GM21360 (cell line): ENCODE results near the gene PCYT2.

Experiments used
- ATAC-seq: cut with Tn5 transposase; IDR thresholded peaks from one replicate; pipeline ENCODE4 v1.9.1; 2021; ENCODE audit warnings: mild to moderate bottlenecking, moderate library complexity; ENCODE audit not compliant: unreplicated experiment

PCYT2 gene

DNA sequence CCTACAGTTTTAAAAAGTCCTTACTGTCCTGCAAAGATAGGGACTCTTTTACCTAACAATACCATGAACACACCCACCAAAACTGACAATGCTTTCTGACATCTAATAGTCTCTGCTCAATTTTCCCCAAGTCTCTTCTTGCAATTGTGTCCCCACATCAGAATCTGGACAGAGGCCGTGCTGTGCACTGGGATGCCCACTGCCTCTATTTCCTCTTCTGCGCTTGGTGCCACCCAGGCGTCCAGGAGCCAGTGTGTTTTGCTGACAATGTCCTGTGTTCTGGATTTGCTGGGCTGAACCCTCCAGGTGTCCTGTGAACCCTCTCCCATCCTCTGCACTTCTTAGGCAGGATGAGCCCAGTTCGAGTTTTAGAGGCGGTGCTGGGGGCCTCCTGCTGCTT, 33.6 kb downstream of the PCYT2 start:
- no peak for ATAC-seq

DNA sequence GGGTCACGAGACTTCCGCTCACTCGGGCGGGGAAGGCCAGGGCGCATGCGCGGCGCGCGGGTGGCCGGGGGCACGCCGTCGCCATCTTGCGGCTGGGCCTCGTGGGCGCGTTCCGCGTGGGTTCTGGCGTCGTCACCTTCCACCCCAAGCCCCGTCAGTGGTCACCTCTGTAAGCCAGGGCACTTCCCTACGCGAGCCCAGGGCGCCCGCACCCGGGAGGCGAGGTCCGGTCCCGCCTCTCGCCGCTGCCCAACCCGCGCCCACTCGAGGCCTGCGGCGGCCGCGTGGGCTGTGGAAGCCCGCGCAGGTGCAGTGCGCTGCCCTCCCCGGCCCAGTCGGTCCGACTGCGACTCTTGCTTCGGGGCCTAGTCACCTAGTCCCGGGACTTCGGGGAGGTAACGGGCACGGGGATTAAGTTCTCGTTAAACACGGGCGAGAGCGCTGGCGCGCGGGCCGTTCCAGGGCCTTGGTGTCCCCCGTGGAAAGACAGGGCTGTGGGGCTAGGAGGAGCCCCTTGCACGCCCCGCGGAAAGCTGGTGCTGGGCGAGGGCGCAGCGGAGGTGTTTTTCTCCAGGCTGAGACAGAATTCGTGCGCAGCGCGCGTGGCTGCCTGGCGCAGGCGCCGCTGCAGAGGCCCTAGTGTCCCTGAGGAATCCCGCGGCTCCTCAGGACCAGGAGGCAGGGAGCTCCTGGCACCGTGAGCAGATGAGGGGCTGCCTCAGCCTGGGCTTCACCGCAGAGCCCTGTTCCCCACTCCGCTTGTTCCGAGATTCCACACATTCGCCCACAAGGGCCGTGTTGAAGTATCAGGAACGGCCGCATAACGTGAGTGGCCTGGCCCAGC, 39.6 kb downstream of the PCYT2 start:
- ATAC-seq: no peak

DNA sequence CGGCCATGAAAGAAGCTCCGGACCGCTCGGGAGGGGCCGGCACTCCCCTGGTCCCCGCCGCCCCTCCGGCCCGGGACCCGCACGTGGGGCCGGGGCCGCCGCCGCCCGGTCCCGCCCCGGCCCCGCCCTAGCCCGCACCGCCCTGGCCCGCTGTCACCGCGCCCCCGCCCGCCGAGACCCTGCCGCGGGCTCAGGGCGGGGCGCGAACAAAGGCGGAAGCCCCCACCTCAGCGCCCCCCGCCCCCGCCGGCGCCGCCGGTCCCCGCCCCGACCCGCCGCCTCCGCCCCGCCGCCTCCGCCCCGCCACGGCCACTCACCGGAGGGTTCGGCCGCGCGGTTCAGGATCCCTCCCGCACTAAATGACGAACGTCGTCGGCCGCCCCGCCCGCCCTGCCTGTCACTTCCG, 40.2 kb downstream of the PCYT2 start, which contains the start of gene ARHGDIA:
TSS of gene ARHGDIA (minus strand) at position 357 of the 406 bp plus-strand sequence. CDS start 1,407 bp downstream, outside the sequence.
- ATAC-seq: no peak

DNA sequence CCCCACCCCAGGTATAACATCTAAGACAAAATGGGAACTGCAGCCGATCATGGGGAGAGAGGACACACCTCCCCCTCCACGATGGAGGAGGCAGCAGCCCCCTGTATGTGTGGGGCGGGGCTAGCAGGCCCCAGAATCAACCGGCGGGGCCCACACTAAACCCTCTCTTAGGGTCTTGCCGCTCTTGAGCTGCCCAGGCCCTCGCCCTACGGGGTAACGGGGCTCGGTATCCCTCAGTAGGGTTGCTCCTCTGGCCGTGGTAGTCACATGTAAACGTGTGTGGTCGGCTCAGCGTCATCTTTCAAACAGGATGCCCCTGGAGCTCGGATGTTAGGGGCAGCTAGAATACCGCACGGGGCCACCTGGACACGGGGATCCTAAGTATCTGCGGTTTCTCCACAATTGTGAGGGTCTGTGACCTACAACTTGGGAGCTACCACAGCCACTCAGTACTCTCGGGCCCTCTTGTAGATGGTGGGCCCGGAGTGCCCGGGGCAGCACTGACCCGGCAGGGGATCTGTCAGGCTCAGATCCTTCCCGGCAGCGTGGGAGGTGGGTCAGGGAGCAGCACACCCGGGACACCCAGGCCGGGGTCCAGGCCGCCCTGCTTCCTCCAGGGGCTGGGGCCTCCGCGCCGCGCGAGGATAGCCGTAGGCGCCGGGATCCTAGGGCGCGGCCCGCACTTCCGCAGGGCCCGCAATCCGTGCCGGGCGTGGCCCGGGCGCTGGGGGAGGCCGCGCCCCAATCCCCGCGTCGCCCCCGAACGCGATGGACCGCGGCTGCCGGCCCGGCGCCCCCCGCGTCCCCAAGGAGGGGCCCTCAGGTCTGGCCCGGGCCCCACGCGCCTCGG, 40.8 kb downstream of the PCYT2 start:
- no peak for ATAC-seq

DNA sequence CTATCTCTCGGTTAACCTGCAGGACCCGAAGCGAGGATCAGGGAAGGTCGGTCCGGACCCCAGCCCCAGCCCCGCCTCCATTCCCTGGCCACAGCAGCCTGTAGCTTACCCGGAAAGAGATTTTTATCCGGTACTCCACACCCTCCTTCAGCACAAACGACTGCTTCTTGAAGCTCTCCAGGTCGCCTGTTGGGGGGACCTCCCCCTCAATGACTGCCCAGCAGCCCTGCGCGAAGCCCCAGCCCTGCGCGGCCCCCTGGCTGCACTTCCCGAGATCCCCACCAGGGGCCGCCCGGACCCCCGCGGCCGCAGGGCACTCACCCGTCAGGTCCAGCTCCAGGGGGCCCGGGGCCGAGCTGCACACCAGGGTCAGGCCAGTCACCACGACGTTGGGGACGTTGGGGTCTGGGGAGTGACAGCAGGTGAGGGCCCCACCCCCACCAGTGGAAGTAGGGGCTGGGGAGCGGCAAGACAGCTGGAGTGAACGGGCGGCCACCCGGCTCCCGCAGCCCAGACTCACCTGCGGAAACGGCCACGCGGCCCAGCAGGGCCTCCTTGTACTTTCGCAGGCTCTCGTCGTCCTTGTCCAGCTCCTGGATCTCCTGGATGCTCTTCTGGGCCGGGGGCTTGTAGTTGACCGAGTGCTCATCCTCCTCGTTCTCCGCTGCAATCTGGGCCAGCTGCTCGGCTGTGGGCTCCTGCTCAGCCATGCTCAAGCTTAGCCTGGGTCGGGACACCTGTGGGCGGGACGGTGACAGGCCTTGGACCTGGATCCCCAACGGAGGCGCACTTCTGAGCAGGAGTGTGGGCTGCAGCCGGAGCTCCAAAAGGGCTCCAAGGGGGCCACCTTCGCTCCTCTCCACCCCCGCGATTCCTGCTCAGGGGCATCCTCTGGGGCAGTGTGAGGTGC, 41.7 kb downstream of the PCYT2 start:
- no peak for ATAC-seq

DNA sequence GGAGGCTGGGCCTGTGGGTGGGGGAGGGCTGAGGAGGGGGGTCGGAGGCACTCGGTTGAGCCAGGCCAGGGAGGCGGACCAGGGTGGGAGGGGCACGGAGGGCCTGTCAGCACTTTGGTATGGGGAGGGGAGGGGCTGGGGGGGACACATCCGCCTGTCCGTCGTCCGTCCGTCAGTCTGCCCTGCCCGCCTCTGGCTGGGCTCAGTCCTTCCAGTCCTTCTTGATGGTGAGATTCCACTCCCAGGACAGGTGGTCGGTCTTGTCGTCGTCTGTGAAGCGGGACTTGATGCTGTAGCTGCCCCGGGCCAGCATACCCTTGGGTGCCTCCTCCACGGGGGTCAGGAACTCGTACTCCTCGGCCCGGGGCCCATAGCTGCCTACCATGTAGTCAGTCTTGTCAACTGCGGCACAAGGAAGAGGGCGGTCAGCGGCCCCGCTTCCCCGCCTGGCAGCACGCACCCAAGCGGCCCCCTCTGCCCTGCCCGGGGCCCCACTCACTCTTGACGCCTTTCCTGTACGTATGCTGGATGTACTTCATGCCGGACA, 42.5 kb downstream of the PCYT2 start:
- ATAC-seq: no peak

DNA sequence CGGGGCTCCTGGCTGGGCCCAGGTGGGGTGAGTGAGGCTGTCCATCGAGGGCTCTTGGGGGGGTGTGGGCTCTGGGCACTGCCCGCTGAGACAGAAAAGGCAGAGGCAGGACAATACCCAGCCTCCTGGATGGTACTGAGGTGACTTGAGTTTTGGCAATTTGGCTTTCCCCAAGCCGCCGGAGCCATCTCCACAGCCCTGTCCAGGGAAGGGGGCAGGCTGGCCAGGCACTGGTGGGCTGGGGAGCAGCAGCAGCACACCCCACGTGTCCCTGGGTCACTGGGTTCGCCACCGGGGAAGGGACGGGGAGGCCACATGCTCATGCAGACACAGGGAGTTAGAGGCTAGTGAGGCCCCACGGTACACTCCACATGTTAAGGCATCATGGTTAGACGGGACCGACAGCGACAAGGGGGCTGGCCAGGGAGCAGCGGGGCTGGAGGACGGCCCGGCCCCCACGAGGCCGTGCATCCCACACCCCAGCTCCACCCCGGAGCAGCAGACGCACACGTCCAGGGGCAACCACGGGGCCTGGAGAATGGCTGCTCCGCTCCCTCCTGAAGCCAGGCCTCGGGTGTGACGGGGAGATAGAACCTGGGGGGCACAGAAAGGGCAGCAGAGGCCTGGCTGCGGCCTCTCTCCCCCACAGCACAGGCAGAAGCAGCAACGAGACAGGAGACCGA, 43.1 kb downstream of the PCYT2 start:
- no peak for ATAC-seq

DNA sequence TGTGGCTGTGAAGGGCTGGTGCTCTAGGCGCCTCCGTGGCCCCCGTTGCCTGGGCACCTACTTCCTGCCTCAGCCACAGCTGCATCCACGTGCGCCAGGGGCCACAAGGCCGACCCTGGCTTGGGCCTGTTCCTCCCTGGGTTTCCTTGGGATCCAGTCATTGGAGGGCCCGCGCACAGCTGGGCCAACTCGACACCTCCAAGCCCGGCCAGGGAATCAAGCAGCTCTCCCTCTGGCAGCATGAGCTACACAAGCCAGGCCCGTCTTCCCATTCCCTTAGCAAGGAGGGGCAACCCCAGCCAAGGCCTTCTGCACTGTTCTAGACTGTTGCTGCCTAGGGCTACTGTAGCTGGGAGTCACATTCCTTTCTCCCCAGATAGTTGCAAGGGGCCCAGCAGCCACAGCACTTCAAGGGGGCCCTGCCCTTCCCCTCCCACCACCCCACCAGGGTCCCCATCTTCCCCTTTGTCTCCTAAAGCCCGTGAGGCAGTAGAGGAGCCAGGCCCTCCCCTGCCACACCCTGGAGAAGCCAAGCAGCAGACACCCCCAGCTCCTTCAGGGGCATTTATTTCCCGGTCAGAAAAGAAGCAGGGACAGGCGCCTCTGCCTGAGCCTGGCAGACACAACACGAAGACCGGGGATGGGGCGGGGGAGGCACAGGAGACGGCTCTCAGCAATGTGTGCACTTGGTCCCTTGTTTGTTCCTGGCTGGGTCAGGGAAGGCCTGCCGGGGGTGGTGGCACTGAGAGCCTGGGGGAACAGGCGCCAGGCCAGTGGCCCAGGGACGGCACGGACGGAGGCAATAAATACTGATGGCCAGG, 43.8 kb downstream of the PCYT2 start:
- ATAC-seq: no peak

DNA sequence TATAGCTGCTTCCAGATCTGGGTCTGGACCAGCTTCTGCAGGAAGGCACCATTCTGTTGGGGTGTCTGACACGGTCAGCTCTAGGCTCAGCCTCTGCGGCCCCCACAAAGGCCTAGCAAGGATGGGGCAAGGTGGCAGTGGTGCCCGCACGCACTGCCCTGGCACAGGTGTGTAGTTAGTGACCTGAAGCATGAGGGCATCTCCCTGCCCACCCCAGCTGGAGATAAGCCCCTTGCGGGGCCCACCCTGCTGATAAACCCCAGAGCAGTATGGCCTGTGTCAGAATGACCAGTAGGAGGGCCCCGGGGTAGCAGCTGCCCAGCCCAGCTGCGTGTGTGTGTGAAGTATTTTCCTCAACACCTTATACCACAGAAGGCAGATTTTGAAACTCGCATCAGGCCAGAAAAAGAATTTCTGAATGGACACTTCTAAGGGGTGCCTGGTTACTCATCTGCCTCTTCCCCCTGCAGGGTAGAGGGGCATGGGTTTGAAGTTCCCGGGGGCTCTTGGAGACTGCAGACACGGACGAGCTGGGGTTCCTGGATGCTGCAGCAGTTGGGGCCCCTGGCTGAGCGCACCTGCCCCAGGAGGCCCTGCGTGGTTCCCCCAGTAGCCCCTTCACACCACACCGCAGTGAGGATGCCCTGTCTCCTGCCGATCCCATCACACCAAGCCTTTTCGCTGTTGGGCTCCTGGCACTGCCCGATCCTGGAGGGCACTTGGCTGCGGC, 44.6 kb downstream of the PCYT2 start:
- no peak for ATAC-seq

DNA sequence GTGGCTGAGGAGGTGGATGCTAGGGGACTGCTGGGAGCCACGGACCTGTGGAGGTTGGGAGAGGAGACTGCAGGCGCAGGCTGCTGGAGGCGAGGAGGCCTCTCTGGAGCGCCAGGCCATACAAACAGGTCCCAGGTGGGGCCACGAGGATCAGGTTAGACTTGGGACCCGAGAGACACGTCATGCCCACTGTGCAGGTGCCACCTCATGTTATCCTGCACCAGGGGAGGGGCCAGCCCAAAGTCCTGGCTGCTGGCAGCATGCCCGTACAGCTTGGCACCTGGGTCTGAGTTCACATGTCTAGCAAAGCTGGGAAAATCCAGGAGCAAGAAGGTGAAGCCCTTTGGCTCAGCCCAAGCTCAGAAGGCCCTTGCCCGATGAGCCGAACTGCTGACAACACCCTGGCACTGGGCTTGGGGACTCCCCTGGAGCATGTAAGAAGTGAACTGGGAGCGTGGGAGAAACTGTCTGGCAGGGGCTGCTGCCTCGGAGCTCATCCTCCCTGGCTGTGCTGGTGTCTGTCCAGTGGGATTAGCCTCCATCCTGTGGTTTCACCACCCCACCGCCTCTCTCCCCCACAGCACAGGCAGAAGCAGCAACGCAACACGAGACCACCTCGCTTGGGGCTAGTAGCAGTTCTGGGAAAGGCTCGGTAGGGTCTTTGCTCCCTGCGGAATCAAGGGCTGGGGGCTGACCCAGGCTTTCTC, 45.3 kb downstream of the PCYT2 start:
- ATAC-seq: no peak

DNA sequence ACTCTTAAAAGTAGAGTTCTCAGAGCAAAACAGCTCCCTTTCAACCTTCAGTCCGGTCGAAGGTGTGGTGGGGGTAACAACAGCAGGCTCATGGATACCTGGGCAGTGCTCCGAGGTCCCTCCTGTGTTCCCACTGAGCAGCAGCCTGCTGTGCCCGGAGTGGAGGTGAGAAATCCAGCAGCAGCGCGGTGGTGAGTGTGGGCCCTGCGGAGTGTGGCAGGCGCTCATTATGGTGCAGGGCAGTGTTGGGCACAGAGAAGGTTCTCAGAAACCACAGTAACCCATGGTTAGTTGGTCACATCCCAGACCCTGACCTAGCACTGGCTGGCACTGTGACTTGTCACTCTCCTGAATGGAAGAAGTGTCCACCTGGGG, 45.9 kb downstream of the PCYT2 start:
- ATAC-seq: no peak

DNA sequence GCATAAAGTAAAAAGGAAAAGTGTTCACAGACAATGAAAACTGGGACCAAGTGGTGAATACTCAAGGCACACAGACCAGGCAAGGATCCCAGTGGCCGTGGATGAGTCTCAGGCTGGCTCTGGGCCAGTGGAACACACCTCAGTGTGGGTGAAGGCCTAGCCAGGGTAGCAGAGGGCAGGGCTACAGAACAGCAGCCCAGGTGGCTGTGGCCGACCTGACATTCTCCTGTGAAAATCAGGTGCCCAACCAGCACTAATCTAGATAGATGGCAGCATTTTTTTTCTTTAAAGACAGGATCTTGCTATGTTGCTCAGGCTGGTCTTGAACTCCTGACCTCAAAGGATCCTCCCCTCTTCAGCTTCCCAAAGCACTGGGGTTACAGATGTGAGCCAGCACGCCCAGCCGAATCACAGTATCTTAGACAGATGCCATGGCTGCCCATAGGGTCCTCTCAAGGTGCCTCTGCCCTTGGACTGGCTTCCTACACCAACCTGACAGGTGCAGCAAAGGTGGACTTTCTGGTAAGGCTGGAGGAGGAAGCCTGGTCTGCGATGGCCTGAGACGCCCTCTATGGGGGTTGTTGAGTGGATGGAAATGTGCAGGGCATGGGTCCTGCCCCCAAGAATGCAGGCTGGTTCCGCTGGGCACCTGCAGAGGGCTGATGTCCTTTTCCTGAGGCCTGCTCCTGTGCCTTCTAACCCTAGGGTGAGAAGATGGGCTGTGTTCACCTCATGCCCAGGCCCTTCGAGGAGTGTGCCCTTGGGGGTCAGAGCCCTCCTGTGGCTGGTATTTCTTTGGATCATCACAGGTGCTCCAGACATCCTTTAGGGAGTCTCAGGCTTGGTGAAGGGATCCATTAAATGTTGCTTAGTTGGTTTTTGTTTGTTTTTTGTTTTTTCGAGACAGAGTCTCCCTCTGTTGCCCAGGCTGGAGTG, 47.1 kb downstream of the PCYT2 start:
- no peak for ATAC-seq

DNA sequence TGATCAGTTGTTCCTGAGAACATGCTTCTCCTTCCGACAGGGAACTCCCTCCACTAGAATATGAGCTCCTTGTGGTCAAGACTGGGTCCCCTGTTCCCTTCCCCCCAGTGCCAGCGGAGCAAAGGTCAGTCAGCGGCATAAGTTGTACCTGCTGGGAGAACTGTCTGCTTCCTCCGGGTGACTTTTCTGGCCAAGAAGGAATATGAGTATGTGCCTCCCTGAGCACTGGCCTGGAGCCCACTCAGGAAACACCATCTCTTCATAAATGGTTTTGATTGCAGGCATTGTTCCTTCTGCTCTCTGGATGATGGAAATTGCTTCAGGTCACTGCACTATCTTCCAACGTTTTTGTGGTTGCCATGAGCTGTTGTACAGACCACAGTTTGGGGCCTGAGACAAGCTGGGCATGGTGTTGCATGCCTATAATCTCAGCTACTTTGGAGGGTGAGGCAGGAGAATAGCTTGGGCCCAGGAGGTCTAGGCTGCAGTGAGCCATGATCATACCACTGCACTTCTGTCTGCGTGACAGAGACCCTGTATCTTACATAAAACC, 48.0 kb downstream of the PCYT2 start:
- no peak for ATAC-seq

DNA sequence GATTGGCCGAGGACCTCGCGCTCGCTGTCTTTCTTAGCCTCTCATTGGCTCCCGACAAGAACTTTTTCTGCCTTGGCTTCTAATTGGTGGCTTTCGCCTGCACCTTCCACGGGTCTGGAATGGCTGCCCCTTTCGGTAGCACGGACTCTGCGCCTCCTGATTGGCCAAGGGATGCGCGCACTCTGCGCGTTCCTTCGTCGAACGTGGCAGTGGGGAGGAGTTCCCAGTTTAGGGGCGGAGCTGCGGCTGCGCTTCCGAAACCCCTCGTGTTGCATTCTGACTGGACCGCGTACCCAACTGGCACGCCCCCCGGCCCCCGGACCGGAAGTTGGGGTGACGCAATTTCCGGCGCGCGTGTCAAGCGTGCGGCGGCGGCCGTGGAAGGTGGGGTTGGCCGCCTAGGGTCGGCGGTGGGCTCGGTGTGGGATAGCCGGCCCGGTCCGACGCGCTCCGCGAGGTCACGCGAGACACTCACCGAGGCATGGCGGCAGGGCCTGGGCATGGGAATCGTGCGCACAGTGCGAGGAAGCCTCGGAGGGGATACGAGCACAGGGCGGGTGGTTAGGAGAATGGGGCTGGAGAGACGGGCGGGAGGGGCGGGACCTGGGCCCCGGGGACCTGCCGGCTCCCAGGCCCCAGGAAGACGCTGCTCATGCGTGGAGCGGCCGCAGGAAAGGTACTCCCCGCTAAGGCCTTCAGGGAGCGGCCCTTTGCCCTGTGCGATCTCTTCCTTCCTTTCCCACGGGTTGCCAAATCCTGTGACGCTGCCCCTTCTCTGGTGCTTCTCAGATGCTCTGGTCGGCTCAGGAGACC, 50.2 kb downstream of the PCYT2 start:
- peak; percentile 74 for ATAC-seq

DNA sequence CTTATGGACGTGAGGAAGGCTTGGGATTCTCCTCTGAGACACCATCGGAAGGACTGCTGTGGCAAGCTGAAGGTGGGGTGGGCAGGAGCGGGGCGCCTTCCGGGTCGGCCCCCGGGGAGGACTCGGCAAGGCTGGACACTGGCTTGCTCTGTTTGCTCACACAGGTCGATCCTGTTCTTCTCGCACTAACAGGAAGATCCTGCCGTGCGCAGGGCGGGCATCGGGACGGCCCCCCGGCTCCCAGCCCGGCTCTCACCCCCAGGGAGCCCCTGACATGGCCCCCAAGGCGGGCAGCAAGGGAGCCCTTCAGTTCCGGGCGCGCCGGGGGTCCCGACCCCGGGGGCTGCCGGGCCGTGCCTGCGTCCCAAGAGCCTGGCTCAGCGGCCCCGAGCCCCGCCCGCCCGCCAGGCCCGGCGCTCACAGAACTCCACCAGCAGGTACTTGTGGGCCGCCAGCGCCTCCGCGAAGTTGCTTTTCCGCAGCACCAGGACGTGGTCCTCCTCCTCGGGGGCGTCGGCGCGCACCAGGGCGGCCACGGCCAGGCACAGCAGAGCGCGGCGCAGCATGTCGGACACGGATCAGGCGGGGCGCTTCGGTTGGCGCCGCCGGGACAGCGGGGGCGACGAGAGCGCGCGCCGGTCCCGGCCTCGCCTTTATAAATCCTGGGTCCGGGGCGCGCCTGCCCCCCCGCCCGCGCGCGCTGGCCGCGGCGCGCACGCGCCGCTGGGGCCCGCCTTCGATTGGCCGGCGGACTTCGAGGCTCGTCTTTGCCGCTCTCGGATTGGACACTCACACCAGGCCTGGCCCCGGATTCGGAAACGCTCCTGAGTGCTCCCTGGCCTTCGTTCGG, 51.1 kb downstream of the PCYT2 start, which contains the start of gene P4HB:
TSS of gene P4HB (minus strand) at position 630 of the 850 bp plus-strand sequence. CDS start at position 566, 64 bp downstream.
- peak; percentile 2 for ATAC-seq
